Activated naive CD4-positive, alpha-beta T cell treated with Interleukin-2 at 50 U/mL for 16 hours (primary cell): Measurements from ENCODE around the gene FBXO9.
"Not testable (repeated sequence)": the region's sequence is repeated elsewhere in the genome, so short reads cannot be mapped to it uniquely, and the experiment has no call there.

Experiments used
- DNase-seq: peaks from one replicate; pipeline ENCODE4 v3.0.0-alpha.2; 2020

Gene FBXO9

GRCh38 chr6:53048431-53049195 lies 16.6 kb upstream of the FBXO9 start:
- no peak for DNase-seq

DNA sequence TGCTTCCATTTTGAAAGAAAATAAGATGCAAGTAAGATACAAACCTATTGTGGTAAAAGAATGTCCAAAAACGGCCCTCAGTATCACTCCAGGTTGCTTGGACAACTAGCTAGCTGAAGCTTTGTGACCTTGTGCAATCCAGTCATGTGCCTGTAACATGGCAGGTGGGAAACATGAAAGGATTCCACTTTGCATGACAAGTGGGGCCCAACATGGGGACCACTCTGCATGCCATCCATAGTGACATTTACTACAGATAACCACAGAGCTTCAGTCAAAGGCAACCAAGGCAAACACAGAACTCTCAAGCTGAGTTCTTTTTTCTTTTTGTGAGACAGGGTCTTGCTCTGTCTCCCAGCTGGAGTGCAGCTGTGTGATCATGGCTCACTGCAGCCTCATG lies 15.8 kb upstream of the FBXO9 start:
- DNase-seq, result no peak

GRCh38 chr6:53052152-53052551 lies 13.1 kb upstream of the FBXO9 start:
- DNase-seq, result not testable (repeated sequence)

DNA sequence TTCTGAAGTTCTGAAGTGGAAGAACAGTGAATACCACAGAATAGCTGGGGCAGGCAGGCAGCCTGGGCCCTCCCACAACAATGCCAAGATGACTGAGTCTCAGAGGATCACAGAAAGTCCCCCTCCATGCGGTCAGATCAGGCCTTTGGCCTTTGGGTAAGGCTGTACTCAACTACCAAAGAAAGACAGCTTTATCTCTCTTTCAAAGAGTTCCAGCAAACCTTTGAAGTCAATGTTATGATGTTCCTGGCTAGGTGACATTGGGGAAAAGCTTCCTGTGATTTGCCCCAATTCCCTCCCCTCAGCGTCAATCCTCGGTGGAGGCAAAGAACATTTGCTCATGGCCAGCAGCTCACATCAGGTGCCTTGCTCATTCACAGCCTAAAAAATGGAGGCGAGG lies 10.7 kb upstream of the FBXO9 start:
- no peak for DNase-seq

GRCh38 chr6:53055873-53056272 lies 9.3 kb upstream of the FBXO9 start:
- DNase-seq, result no peak

- DNase-seq, result no peak
These were observed 8.9 kb upstream of the FBXO9 start for GRCh38 chr6:53056273-53056672.

GRCh38 chr6:53058388-53059195 lies 6.6 kb upstream of the FBXO9 start:
- no peak for DNase-seq

DNA sequence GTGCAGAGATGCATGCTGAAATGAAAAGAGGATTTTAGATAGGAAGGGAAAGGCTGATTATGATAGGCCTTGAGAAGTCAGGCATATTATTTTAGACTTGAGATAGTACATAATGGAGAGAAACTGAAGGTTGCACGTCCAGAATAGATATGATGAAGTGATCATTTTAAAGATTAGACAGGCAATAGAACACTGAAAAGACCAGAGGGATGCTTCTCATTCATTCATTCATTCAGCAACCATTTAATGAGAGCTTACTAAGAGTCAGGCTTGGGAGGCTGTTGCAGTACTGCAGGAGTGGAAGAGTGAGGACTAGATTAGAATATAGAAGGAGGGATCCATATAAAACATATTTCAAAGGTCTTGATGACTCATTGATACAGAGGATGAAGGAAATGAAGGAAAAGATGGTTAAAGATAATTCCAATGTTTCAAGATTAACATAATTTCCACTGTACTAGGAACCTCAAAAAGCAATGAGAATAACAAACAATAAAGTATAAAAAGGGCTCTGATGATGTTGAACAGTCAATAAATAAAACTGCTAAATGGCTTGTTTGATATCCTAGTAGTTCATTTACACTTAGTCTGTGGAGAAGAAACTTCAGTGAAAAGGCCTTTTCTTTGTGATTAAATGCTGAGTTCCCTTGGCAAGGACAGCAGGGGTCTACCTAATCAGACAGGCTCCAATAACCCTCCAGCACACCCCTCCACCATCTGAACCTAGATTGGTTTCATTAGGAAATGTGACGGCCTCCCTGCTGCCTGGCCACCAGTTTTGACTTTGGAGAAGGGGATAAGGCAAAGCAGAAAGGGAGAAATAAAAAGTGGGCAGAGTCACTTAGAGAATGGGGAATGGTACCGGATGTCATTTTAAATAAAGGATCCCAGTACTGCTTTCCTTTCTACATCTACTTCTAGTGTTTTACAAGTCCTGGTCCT lies 5.3 kb upstream of the FBXO9 start:
- DNase-seq, result no peak

DNA sequence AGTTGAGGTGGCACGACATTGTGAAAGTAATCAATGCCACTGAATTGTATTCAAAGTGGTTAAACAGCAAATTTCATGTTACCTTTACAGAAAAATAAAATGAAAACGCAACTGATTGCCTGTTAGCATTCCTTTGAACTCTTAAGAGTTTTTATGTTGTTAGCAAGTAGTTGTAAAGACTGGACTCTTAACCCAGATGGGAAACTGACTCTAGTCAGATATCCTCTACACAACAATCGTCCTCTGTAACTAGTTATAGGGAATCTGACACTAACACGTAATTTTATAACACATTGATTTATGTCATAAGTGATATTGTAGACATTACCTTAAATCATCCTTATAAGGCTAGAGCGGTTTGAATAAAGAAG lies 3.0 kb upstream of the FBXO9 start:
- DNase-seq, result no peak

DNA sequence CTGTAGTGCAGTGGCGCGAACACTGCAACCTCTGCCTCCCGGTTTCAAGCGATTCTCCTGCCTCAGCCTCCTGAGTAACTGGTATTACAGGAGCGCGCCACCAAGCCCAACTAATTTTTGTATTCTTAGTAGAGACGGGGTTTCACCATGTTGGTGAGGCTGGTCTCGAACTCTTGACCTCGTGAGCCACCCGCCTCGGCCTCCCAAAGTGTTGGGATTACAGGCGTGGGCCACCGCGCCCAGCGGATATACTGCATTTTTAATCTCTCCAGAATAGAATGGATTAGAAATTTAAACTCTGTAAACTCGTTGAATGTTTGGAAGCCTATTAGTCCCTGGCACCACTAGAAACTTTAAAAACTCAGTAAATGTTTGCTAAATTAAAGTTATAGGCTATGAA lies 949 bp upstream of the FBXO9 start:
- DNase-seq, result not testable (repeated sequence)

- DNase-seq, result peak; percentile 96
These were observed 408 bp upstream of the FBXO9 start for GRCh38 chr6:53064726-53065265.

GRCh38 chr6:53066077-53066417 lies 843 bp downstream of the FBXO9 start:
- peak; percentile 30 for DNase-seq

- no peak for DNase-seq
These were observed 1.9 kb downstream of the FBXO9 start for GRCh38 chr6:53066874-53067706.

GRCh38 chr6:53067849-53068361 lies 2.7 kb downstream of the FBXO9 start:
- no peak for DNase-seq

GRCh38 chr6:53069427-53069826 lies 4.2 kb downstream of the FBXO9 start:
- DNase-seq, result no peak

DNA sequence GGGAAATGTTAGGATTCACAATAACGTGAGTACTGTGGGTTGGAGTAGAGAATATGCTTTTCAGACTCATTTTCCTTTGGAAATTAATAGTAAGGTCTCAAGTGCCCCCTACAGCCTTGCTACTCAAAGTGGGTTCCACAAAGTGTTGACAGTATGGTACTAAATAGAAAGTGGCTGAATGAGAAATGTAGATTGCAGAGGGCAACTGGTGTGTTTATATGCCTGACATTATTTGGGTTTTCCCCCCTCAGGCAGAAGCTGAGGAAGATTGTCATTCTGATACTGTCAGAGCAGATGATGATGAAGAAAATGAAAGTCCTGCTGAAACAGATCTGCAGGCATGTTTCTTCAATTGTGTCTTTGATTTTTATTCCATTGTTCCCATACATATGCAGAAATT lies 5.6 kb downstream of the FBXO9 start:
- no peak for DNase-seq

- no peak for DNase-seq
These were observed 9.1 kb downstream of the FBXO9 start for GRCh38 chr6:53074347-53074746.

DNA sequence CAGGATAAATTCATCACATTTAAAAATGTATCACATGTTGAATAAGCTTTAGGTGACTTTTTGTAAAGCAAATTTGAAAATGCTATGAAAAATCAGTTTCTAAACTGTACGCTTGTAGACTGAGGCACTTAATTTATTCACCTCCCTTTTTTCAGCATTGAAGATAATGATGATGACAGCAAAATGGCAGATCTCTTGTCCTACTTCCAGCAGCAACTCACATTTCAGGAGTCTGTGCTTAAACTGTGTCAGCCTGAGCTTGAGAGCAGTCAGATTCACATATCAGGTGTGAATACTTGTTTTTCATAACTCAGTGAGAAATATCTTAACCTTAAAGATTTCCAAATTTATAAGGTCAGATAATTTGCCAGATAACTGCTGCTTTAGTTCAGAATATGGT lies 15.6 kb downstream of the FBXO9 start:
- no peak for DNase-seq

DNA sequence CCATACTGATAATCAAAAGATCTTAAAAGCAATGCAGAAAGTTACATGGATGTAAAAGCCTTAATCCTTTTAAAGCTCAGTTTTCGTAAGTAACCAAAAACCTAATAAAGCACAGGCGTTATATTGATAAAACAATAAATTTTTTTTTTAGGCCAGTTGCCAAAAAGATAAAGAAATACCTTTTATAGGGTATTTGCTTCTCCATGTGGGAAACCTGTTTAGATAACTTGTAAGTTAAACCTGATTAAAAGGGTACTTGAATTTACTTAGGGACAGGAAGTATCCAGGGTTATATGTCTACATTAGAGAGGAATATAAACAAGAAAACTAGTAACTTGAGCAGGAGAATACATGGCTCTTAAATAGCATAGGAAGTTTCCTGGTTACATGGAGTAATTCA lies 21.1 kb downstream of the FBXO9 start:
- DNase-seq, result no peak

- DNase-seq, result no peak
These were observed 24.7 kb downstream of the FBXO9 start for GRCh38 chr6:53089948-53090347.

DNA sequence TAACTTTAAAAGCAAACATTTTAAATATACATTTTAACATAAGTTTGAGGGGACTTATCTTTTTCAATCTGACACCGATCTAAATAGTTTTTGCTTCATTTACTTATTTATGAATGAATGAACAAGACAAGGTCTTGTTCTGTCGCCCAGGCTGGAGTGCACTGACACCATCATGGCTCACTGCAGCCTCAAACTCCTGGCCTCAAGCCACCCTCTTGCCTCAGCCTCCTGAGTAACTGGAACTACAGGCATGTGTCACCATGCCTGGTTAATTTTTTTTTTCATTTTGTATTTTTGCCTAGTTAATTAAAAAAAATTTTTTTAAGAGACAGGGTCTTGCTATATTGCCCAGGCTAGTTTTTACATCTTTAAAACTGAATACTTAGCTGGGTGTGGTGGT lies 25.4 kb downstream of the FBXO9 start:
- DNase-seq, result no peak

DNA sequence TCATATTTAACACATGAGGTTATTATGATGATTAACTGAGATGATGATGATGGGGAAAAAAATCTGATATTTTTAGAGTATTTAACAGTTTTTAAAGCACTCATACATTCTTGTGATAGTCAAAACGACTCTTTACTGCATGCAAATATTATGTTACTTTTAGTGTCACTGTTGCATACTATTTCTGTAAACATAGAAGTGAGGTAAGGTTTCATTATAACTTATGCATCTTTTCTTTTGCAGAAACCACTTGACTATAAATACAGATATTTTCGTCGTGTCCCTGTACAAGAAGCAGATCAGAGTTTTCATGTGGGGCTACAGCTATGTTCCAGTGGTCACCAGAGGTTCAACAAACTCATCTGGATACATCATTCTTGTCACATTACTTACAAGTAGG lies 30.1 kb downstream of the FBXO9 start:
- no peak for DNase-seq
